Activated T-cell treated with anti-CD3 and anti-CD28 coated beads for 24 hours (primary cell): ENCODE measurements around the gene IVD.
"Not testable (repeated sequence)": the region's sequence is repeated elsewhere in the genome, so short reads cannot be mapped to it uniquely, and the experiment has no call there.

Experiments
- DNase-seq: peaks from one replicate; pipeline ENCODE4 v3.0.0-alpha.2; 2020; ENCODE audit warnings: low read depth

The IVD gene

DNA sequence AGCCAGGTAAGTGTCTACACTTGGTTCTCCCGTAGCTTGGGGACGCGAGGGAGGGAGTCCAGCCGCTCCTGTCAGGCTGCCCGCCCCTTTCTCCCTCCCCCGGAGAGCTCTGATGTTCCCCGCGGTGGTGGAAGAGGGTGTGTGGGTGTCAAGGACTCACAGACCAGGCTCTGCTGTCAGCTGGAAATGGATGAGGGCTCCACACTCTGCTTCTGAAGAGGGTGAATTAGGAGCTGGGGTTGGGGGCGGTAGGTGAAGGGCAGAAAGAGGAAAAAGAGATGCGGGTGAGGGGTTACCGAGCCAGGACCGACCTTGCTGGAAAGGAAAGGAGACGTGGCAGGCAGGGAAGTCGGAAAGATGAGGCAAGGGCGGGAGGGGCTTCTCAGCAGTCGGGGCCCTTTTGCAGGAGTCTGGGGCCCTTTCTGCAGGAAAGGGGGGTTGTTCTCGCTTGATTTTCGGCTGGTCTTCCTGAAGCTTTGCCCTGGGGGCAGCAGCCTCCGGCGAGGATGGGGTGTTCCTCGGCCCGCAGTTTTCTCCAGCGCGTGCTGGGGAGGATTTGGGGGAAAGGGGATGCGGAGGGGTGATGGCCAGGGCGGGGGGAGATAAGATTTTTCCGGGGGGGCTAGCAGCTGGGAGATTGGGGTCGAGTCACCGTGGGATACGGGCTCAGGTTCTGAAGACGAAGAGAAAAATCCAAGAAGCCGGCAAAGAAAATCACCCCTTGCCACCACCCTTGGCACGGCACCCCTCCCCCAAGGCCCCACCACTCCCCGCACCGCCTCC is 34.6 kb downstream of the IVD start:
- no peak for DNase-seq

DNA sequence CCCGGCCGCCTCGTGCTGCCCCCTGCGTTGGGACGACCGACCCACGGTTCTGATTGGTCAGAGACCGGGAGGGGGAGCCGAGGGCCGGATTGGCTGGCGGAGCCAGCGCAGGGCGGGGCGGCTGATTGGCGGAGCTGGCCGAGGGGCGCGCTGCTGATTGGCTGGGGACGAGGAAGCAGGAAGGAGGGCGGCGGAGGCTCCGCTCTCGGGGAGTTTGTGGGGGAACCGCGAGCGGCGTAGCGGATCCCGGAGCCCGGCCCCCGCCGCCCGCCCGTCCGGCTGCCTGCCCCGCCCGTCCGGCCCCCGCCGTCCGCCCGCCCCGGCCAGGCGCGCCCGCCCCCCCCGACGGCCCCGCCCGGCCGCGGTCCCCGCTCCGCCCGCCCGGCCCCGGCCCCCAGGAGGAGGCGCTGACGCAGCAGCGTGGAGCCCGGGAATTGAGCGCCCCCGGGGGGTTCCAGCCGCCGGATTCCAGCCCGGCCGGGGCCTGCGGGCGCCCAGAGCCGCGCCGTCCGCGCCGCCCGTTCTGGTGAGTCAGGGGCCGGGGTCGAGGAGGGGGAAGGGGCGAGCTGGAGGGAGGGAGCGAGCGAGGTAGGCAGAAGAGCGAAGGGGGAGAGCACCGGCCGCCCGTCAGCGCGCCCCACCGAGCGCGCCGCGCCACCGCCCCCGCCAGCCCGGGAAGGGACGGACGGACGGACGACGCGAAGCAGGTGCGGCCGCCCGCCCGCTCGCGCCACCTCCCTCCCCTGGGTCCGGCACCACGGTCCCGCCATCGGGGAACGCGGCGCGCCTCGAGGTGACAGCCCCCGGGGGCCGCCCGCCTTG is 35.4 kb downstream of the IVD start, which contains the start of gene BAHD1:
Gene BAHD1 (plus strand): TSS at position 211 of the 822 bp plus-strand sequence. CDS start 17,512 bp downstream, outside the sequence.
- peak; percentile 95 for DNase-seq

DNA sequence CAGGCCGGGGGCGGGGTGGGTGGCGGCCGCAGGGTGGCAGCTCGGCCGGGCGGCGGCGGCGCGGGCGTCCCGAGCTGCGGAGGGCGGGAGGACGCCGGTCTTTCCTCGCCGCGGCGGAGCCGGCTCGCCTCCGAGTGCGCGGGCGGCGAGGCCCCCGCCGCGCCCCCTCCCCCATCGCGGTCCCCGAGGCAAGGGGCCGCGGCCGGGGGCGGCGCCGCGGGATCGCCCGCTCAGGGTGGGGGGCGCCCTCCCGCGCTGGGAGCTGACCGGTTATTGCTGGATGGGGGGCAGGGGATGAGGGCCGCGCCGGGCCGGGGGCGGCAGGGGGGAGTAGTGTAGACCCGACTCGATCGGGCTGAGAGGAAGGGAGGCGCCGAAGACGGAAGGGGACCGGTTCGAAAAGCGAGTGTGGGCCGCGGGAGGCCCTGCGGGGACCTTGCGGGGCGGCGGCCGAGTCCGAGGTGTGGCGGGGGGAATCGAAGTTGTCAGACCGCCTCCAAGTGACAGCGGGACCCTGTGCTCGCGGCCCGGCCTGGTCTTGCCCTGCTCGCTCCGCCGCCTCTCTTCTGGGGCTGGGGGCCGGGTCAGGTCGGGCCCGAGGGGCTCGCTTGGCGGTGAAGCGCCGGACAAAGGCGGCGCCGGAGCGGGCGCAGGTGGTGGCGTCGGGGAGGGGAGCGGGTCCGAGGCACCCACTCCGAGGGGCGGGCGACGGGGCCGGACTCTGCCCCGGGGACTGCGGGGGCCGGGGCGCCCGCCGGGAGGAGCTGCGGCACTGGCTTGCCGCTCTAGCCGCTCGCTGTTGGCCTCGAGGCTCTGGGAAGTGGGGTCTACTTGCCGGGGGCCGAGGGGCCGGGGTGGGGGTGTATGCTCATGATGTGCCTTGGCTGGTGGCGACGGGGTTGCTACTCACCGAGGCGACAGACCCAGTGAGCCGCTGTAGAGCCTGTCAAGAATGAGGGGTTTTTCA is 36.3 kb downstream of the IVD start:
- DNase-seq: no peak

DNA sequence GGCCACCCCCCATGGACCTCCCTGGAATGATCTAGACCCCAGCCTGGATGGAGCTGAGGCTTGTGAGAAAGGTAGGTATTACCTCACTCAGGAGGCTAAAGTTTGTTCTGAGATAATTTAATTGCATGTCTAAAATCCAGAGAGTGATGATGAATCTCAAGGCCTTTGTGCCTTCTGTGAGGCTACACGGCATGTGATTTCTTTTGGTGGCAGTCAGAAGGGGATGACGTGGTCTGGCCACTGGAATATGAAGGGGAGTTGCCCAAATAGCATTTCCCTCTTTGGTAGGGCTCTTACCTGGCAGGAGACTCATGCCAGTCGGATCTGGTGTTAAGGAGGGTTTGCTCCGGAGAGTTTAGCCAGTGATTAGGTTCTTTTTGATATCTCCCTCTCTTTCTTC is 37.7 kb downstream of the IVD start:
- DNase-seq: no peak

DNA sequence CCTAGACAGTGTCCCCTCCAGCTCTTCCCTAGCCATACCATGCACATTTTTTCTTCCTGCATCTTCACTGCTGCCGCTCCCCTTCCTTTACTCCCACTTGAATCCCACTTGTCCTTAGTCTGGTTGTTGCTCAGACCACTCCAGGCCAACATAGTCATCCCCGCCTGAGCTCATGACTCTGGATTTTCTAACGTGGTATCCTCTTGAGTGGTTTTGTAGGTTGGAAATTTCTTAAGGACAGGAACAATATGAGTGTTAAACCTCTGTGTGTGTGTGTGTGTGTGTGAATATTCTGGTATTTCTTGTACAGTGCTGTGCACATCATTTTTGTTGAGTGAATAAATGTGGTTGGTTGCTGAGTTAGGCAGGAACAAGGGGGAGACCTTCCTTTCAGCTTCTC is 38.3 kb downstream of the IVD start:
- DNase-seq: no peak

DNA sequence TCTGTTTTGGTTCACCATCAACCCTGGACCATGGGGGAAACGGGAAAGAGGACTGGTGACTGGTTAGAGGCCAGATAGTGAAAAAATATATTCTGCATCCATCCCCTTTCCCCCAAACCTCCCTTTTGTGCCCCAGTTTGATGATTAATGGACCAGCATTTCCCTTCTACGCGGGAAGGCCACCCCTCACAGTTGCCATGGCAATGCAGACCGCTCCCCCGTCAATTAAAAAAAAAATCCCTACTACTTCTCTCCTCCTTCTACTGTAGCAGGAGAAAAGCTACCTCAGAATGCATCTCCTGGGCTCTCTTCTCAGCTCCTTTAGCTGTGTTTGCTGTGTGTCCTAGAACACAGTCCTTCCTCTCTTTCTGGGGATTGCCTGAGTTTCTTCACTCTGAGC is 39.1 kb downstream of the IVD start:
- DNase-seq: no peak

DNA sequence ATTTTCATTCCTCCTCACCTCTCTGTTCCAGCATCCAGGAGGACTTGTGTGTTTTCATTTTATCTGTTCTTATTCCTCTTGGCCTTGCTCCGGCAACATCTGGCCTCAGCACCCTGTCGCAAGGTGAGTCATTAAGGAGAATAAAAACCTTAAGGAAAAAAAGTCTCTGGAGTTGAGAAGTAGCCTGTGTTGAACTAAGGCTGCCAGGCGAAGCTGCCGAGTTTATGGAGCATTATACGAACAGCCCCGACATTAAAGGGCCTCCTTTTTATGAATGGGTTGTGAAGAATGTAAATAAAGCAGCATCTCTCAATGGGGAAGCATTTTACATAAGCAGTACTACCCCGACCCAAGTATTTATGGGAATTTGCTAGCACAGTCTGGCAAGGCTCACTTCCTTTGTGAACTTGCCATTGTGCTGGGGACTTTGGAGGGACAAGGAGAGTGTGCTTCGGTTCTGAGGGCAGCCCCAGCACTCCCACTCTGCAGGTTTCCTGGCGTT is 39.9 kb downstream of the IVD start:
- no peak for DNase-seq

DNA sequence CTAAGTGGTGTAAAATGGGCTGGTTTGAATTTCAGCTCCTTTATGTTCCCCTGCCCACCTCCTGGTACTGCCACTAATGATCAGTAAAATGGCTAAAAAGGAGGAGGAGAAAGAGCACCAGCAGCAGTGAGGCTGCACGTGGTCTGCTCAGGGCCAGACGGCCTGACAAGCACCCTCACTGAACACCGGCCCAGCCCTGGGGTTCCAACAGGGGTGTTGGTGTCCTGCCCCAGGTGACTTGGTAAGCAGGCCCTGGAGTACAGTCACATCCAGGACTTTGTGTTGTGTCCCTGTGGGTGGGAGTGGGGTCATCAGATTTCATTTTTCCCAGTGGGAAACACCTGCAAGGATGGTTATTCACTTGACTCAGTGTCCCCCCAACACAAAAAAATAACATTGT is 40.5 kb downstream of the IVD start:
- no peak for DNase-seq

DNA sequence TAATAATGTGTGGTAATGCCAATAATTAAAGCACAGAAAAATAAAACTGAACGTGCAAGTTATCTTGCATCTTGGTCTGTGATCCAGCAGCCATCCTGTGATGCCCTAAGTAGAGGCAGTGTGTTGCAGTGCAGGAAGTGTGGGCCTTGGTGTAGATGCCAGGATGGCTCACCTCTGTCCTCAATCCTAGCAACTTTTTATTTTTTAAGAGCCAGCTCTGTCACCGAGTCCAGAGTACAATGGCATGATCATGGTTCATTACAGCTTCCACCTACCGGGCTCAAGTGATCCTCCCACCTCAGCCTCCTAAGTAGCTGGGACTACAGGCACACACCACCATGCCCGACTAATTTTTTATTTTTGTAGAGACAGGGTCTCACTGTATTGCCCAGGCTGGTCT is 42.8 kb downstream of the IVD start:
- DNase-seq: no peak

DNA sequence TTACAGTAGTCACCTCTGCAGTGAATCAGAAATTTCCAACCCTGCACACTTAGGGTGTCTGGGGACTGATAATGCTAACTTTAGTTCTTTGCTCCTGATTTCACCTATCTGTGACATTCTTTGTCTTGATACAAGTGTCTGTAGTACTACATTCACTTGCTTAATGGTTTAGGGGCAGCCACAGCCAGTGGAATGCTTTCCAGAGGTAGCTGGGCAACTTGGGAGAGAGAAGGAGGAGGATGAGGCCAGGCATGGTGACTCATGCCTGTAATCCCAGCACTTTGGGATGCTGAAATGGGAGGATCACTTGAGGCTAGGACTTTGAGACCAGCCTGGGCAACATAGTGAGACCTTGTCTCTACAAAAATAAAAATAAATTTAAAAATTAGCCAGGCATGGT is 43.7 kb downstream of the IVD start:
- DNase-seq: no peak

DNA sequence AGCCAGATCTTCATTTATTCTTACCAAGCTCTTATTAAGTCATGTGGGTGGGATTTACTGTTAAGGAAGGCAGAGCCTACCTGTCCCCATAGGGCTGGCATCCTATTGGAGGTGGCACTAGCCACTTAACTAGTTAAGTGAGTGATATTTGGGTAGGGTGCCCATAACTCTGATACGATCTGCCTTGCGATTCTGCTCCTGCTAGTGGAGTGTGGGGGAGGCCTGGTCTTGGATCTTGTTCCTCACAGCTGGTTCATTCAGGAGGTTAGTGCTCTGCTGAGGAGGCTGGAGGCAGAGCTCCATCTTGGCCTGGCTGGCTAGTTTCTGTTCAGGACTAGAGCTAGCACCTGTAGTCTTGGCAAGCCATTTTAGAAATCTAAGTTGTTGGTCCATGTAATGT is 44.5 kb downstream of the IVD start:
- no peak for DNase-seq

DNA sequence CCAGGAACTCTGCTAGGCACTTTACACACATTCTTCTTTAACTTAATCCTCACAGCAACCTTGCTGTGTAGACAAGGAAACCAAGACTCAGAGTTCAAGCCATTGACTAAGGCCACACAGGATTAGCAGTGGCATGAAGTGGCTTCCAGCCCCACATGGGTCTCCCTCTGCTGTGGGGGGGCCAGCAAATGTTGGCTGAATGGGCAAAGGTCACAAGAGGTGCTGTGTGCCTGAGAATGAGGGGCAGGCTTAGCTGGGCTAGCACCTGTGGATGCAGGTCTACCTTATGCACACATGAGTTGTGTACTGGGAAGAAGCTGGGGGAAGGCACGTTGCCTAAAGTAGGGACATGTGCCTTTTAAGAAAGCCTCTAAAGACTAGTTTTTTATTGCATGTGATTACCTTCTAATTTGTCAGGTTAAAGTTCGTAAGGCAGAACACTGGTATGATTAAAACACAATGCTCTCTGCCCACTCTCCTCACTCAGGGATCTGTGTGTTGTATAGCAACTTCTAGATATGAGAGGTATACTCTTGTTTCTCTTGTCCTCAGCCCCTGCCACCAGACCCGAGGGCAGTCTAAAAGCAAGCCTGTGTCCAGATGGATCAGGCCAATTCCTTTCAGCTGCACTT is 46.0 kb downstream of the IVD start:
- DNase-seq: no peak

DNA sequence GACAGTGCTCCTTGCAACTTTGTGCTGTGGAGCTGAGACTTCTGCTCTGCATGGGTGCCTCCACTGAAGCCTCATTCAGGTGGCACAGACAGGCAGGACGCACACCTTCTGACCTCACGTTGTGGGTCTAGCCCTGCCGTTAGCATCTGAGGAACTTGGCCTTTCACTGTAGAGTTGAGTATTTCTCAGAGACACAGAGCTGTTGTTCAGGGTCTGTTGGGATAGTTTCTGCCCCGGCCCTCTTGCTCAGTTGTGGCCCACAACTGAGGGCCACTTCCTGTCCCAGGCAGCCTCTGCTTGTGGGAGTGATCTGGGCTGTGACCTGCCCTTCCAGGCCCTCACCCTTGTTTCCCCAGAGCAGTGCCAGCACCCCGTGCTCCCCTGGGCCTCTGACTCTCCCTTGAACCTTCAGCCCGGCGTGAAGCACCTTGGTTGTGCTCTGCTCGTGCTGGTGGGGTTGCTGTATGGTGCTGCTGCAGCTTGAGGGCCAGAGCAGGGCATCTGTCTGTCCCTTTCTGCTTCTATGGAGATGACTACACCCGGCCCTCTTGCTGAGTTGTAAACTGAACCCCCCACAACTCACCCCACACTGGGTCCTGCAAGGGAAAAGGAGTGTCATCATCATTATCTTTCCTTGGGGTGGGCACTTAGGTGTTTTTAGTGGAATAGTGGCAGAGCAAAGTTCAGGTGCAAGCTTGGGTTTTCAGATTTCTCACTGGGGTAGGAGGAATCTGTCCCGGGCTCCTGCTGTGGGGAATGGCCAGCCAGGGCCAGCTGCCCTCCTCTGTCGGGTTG is 46.9 kb downstream of the IVD start:
- no peak for DNase-seq

DNA sequence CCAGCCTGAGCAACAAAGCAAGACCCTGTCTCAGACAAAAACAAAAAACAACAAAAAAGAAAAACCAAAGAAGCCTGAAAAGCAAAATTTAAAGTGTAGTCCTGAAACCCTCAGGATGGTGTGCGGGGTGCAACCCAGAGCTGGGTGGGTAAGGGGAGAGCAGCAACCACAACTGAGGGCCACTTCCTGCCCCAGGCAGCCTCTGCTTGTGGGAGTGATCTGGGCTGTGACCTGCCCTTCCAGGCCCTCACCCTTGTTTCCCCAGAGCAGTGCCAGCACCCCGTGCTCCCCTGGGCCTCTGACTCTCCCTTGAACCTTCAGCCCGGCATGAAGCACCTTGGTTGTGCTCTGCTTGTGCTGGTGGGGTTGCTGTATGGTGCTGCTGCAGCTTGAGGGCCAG is 48.3 kb downstream of the IVD start:
- DNase-seq: not testable (repeated sequence)

DNA sequence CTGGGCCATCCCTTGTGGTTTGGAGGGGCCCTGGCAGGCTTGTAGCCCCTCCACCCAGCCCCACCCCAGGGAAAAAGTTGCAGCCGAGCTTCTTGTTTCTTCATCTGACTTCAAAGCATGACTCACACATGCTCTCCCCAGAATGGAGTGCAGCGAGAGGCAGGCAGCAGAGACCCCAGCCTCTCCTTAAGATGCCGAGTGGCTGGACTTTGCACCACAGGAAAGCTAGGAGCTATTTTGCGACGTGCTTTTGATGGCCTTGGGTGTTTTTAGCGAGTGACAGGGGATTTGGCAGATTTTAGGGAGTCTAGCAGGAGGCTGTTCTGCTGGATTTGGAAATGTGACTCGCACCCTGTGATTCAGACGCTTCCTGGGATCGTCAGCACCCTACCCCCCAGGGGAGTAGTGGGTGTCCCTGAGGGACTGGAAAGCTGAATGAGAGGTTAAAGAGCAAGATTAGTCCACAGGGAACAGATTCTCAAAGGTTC is 49.4 kb downstream of the IVD start:
- DNase-seq: no peak

DNA sequence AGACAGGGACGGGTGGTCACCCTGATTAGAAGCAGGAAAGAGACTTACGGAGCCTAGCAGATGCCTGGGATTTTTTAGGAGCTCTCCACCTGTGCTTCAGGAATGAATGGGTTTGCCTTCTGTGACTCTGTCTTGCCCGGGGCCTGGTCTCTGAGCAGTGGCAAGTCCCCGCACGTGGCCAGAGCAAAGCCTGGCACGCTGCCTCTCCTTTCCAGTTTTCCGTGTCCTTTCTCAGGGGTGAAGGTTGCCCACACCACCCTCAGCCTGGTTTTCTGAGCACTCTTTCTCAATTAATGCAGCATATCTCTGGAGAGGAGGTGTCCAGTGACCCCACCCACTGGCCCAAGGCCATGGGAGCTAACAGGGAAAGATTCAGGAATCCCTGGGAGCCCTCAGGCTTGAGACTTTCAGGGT is 50.7 kb downstream of the IVD start:
- DNase-seq: no peak

DNA sequence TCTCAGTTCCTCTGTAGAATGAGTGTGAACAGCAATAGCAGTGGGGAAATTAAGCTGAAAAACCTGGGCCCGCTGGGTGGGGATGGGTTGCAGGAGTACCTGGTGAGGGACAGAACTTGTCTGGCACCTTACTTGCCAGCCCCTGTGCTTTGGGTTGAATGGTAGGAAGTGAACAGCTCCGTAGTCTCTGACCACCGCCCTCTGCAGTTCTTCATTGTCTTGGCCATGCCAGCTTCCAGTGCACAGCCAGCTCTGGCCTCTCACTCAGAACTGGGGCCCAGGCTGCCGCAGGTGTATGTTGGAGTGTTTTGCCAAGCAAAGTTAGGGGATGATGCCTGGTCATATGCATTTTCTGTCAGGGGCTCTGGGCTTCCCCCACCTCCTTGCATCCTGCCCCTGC is 51.1 kb downstream of the IVD start:
- DNase-seq: no peak

DNA sequence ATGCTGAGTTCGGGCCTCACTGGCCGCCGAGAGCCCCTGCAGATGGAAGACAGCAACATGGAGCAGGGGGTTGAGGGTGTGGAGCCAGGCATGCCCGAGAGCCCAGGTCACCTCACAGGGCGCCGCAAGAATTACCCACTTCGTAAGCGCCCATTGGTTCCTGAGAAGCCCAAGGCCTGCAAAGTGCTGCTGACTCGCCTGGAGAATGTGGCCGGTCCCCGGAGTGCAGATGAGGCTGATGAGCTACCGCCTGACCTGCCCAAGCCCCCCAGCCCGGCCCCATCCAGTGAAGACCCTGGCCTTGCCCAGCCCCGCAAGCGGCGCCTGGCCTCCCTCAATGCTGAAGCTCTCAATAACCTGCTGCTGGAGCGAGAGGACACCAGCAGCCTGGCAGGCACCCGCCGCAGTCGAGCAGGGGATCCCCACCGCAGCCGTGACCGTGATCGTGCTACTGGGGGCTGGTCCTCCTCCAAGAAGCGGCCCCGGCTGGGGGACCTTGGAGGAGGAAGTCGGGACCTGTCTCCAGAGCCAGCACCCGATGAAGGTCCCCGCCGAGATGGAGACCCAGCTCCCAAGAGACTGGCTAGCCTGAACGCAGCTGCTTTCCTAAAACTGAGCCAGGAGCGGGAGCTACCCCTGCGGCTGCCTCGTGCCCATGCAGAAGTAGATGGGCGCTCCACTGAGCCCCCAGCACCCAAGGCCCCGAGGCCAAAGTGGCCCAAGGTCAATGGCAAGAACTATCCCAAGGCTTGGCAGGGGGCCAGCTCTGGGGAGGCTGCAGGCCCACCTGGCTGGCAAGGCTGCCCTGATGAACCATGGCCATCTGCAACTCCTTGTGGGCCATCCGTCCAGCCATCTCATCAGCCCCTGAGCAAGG is 53.1 kb downstream of the IVD start:
- DNase-seq: no peak

DNA sequence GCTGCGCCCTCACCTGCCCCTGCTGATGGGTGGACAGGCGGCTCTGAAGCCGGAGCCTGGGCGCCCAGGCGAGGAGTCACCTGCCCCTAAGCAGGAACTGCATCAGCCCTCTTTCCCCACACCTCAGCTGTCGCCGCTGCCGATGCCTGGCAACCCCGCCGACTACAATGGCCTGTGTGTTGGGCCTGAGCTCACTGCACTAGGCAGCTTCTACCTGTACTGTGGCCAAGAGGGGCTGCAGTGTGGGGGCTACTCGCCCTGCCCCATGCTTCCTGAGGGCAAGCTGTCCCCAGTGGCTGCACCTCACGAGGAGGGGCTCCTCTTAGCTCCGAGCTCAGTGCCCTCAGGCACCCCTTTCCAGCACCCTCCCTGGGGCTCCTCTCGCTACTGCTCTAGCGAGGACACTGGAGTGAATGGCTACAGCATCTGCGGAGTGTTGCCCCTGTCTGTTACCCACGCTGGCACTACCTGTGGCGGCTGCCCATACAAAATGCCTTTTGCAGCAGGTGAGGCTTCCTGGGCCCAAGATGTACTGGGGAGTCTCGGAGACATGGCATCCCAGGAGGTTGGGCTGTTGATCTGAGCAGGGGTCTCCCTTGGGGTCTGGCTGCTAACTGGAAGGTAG is 53.9 kb downstream of the IVD start:
- no peak for DNase-seq
